HAP-1 (cell line): ENCODE data around the gene ADH4.

Source experiments
- DNase-seq, 2 experiments: peaks; one replicate each; pipeline ENCODE4 v3.0.0-alpha.2; 2016 to 2020; ENCODE audit warnings: low spot score in 2 of 2
- H3K27me3 ChIP-seq: fragments of 250-450 bp; sonication (Bioruptor Pico); 2 replicates; pipeline ENCODE4 v1.5.1; 2020; ENCODE audit warnings: low read depth, mild to moderate bottlenecking, moderate library complexity
- H3K36me3 ChIP-seq: fragments of 250-450 bp; sonication (Bioruptor Pico); replicated peaks from 2 replicates; pipeline ENCODE4 v1.5.1; 2020; ENCODE audit warnings: mild to moderate bottlenecking
- H3K4me1 ChIP-seq: fragments of 250-450 bp; sonication (Bioruptor Pico); 2 replicates; pipeline ENCODE4 v1.5.1; 2020; ENCODE audit warnings: mild to moderate bottlenecking
- H3K4me3 ChIP-seq: fragments of 250-450 bp; sonication (Bioruptor Pico); 2 replicates; pipeline ENCODE4 v1.5.1; 2020; ENCODE audit warnings: mild to moderate bottlenecking, moderate library complexity
- H3K9me3 ChIP-seq: fragments of 250-450 bp; sonication (Bioruptor Pico); 2 replicates; pipeline ENCODE4 v1.5.1; 2020; ENCODE audit warnings: mild to moderate bottlenecking, moderate library complexity
- in situ Hi-C: fragments of 300-500 bp; cut with MboI; formaldehyde crosslinking; loops from 3 replicates; pipeline ENCODE4 v1.14.3; 2020; ENCODE audit warnings: low sequenced_read_pairs, inconsistent platforms, mixed read lengths

Gene ADH4

GRCh38 chr4:99154658-99155342 is 10.7 kb upstream of the ADH4 start:
- Histone ChIP-seq H3K4me3 (no peak overlapping the region), H3K36me3 (no peaks in the 10 kb centered on the region), H3K9me3 (peaks cover 3% of the 10 kb centered on the region; the same call in 1 of the 2 replicates), H3K27me3 (no peaks in the 10 kb centered on the region), H3K4me1 (no peaks in the 10 kb centered on the region)
- no peak for DNase-seq
- in situ Hi-C loops: no loop called here

GRCh38 chr4:99151995-99152394 is 7.9 kb upstream of the ADH4 start:
- Histone ChIP-seq H3K36me3 (no peaks in the 10 kb centered on the region), H3K4me3 (no peak overlapping the region), H3K4me1 (no peaks in the 10 kb centered on the region), H3K9me3 (peaks cover 3% of the 10 kb centered on the region; the same call in 1 of the 2 replicates), H3K27me3 (no peaks in the 10 kb centered on the region)
- DNase-seq: no peak
- in situ Hi-C loops: no loop called here

GRCh38 chr4:99151452-99151851 is 7.4 kb upstream of the ADH4 start:
- no peak overlapping the region for H3K4me3 ChIP-seq
- H3K36me3 ChIP-seq: no peaks in the 10 kb centered on the region
- H3K4me1 ChIP-seq: no peaks in the 10 kb centered on the region
- H3K9me3 ChIP-seq: peaks cover 3% of the 10 kb centered on the region; the same call in 1 of the 2 replicates
- DNase-seq: no peak
- H3K27me3 ChIP-seq: no peaks in the 10 kb centered on the region
- in situ Hi-C loops: no loop called here

GRCh38 chr4:99149426-99150019 is 5.4 kb upstream of the ADH4 start:
- no peak for DNase-seq
- in situ Hi-C loops: no loop called here
- no peaks in the 10 kb centered on the region for H3K4me1 ChIP-seq
- no peaks in the 10 kb centered on the region for H3K27me3 ChIP-seq
- H3K36me3 ChIP-seq: no peaks in the 10 kb centered on the region
- peaks cover 3% of the 10 kb centered on the region; the same call in 1 of the 2 replicates for H3K9me3 ChIP-seq
- no peak overlapping the region for H3K4me3 ChIP-seq

GRCh38 chr4:99148550-99148949 is 4.5 kb upstream of the ADH4 start:
- in situ Hi-C loops: no loop called here
- Histone ChIP-seq H3K27me3 (no peaks in the 10 kb centered on the region), H3K9me3 (peaks cover 3% of the 10 kb centered on the region; the same call in 1 of the 2 replicates), H3K4me3 (no peak overlapping the region), H3K36me3 (no peaks in the 10 kb centered on the region), H3K4me1 (no peaks in the 10 kb centered on the region)
- no peak for DNase-seq

- Histone ChIP-seq H3K36me3 (no peaks in the 10 kb centered on the region), H3K4me1 (no peaks in the 10 kb centered on the region), H3K9me3 (no peaks in the 10 kb centered on the region), H3K27me3 (no peaks in the 10 kb centered on the region), H3K4me3 (no peak overlapping the region)
- no peak for DNase-seq
- in situ Hi-C loops: no loop called here
Observed at GRCh38 chr4:99144587-99144986, 490 bp upstream of the ADH4 start.

- Histone ChIP-seq H3K9me3 (no peaks in the 10 kb centered on the region), H3K27me3 (no peaks in the 10 kb centered on the region), H3K36me3 (no peaks in the 10 kb centered on the region), H3K4me1 (no peaks in the 10 kb centered on the region), H3K4me3 (no peak overlapping the region)
- no peak for DNase-seq
- in situ Hi-C loops: no loop called here
Observed at GRCh38 chr4:99136329-99136728, 7.8 kb downstream of the ADH4 start.

- no peak for DNase-seq
- H3K36me3 ChIP-seq: no peaks in the 10 kb centered on the region
- no peaks in the 10 kb centered on the region for H3K27me3 ChIP-seq
- H3K9me3 ChIP-seq: no peaks in the 10 kb centered on the region
- H3K4me1 ChIP-seq: no peaks in the 10 kb centered on the region
- in situ Hi-C loops: no loop called here
- no peak overlapping the region for H3K4me3 ChIP-seq
Observed at GRCh38 chr4:99135541-99136162, 8.4 kb downstream of the ADH4 start.

GRCh38 chr4:99134586-99134985 is 9.5 kb downstream of the ADH4 start:
- in situ Hi-C loops: no loop called here
- DNase-seq: no peak

GRCh38 chr4:99131378-99131777 is 12.7 kb downstream of the ADH4 start:
- in situ Hi-C loops: no loop called here
- no peak for DNase-seq
- Histone ChIP-seq H3K9me3 (no peaks in the 10 kb centered on the region), H3K36me3 (no peaks in the 10 kb centered on the region), H3K27me3 (no peaks in the 10 kb centered on the region), H3K4me1 (no peaks in the 10 kb centered on the region), H3K4me3 (no peak overlapping the region)

More at GRCh38 chr4:99134586-99134985, 9.5 kb downstream of the ADH4 start:
- Histone ChIP-seq H3K27me3 (no peaks in the 10 kb centered on the region), H3K4me1 (no peaks in the 10 kb centered on the region), H3K36me3 (no peaks in the 10 kb centered on the region), H3K9me3 (no peaks in the 10 kb centered on the region), H3K4me3 (no peak overlapping the region)

GRCh38 chr4:99126376-99126775 is 17.7 kb downstream of the ADH4 start:
- in situ Hi-C loops: loop anchor here (10.0 kb wide), 1 partner anchor 278 kb away; no protein-coding TSS in a partner anchor
- H3K4me3 ChIP-seq: no peak overlapping the region
- DNase-seq: no peak
- H3K4me1 ChIP-seq: no peaks in the 10 kb centered on the region
- no peaks in the 10 kb centered on the region for H3K27me3 ChIP-seq
- H3K36me3 ChIP-seq: no peaks in the 10 kb centered on the region
- H3K9me3 ChIP-seq: no peaks in the 10 kb centered on the region

- in situ Hi-C loops: loop anchor here (10.0 kb wide), 1 partner anchor 284 kb away; no protein-coding TSS in a partner anchor
- DNase-seq: no peak
- Histone ChIP-seq H3K9me3 (no peaks in the 10 kb centered on the region), H3K27me3 (no peaks in the 10 kb centered on the region), H3K4me3 (no peak overlapping the region), H3K36me3 (no peaks in the 10 kb centered on the region), H3K4me1 (no peaks in the 10 kb centered on the region)
Observed at GRCh38 chr4:99121008-99121407, 23.1 kb downstream of the ADH4 start.

- in situ Hi-C loops: loop anchor here (10.0 kb wide), 1 partner anchor 284 kb away; no protein-coding TSS in a partner anchor
- Histone ChIP-seq H3K9me3 (no peaks in the 10 kb centered on the region), H3K36me3 (no peaks in the 10 kb centered on the region), H3K4me1 (no peaks in the 10 kb centered on the region), H3K27me3 (no peaks in the 10 kb centered on the region), H3K4me3 (no peak overlapping the region)
- no peak for DNase-seq
Observed at GRCh38 chr4:99120501-99120900, 23.6 kb downstream of the ADH4 start.
